ENCODE measurements around the gene MROH9. TPM values are rescaled to one million over a fixed set of nuclear protein-coding genes. Genes with fewer than 3 reads are reported as not detected.

The MROH9 gene
- total and polyA plus RNA-seq, 11 donors, result not detected

- WGBS, 4 donors, result 6 to 14% (median 9%) methylated on average over 7 of the region's 7 CpGs
- Histone ChIP-seq H3K27me3 (no peaks in the 10 kb centered on the region), H3K4me1 (peaks cover 0 to 16% (median 5%) of the 10 kb centered on the region in 12 donors), H3K27ac (peak overlapping the region in 8 of 12 donors; percentile 6 to 71 (median 42)), H3K4me3 (peak overlapping the region in 2 of 12 donors; percentile 16 to 36), H3K36me3 (no peaks in the 10 kb centered on the region), H3K9me3 (no peaks in the 10 kb centered on the region)
- TF ChIP-seq CTCF (IDR thresholded peaks at IDR 0.05), result peak; percentile 52 to 83 (median 71)
- TF ChIP-seq POLR2A (IDR thresholded peaks at IDR 0.05), result no peak
- peak in 2 of 5 donors; percentile 16 to 21 for DNase-seq
- peak; percentile 86 to 95 (median 90) for ATAC-seq
- intact Hi-C loops (cut with DNase I), result loop anchor here in 6 of 10 donors (5.0 to 10.0 kb wide), 3 partner anchors 998 to 1005 kb away; no protein-coding TSS in a partner anchor
Measured at GRCh38 chr1:170929835-170930554, 5.3 kb upstream of the MROH9 start.

GRCh38 chr1:170931650-170932049 lies 3.7 kb upstream of the MROH9 start:
- no peaks in the 10 kb centered on the region for H3K36me3 ChIP-seq
- peak in 1 of 5 donors; percentile 14 for DNase-seq
- WGBS, 4 donors, result 85 to 91% (median 88%) methylated on average over 2 of the region's 2 CpGs
- peaks cover 0 to 16% (median 5%) of the 10 kb centered on the region in 12 donors for H3K4me1 ChIP-seq
- no peaks in the 10 kb centered on the region for H3K27me3 ChIP-seq
- TF ChIP-seq CTCF (IDR thresholded peaks at IDR 0.05) (no peak), POLR2A (IDR thresholded peaks at IDR 0.05) (no peak)
- no peaks in the 10 kb centered on the region for H3K9me3 ChIP-seq
- no peak overlapping the region for H3K27ac ChIP-seq
- H3K4me3 ChIP-seq, result no peak overlapping the region
- ATAC-seq, result no peak
- intact Hi-C loops (cut with DNase I), result loop anchor here in 2 of 10 donors (5.0 to 10.0 kb wide), 2 partner anchors 1004 to 1007 kb away; no protein-coding TSS in a partner anchor

GRCh38 chr1:170932236-170932635 lies 3.1 kb upstream of the MROH9 start:
- WGBS, 4 donors, result 83 to 92% (median 90%) methylated on average over 3 of the region's 3 CpGs
- ATAC-seq (no peak), DNase-seq (no peak)
- Histone ChIP-seq H3K9me3 (no peaks in the 10 kb centered on the region), H3K4me1 (peaks cover 0 to 16% (median 5%) of the 10 kb centered on the region in 12 donors), H3K36me3 (no peaks in the 10 kb centered on the region), H3K27ac (no peak overlapping the region), H3K4me3 (no peak overlapping the region), H3K27me3 (no peaks in the 10 kb centered on the region)
- intact Hi-C loops (cut with DNase I), result loop anchor here in 2 of 10 donors (5.0 to 10.0 kb wide), 2 partner anchors 1005 to 1007 kb away; no protein-coding TSS in a partner anchor
- TF ChIP-seq POLR2A (IDR thresholded peaks at IDR 0.05) (no peak), CTCF (IDR thresholded peaks at IDR 0.05) (no peak)

- Histone ChIP-seq H3K27ac (no peak overlapping the region), H3K36me3 (no peaks in the 10 kb centered on the region), H3K4me3 (no peak overlapping the region), H3K9me3 (no peaks in the 10 kb centered on the region), H3K4me1 (no peaks in the 10 kb centered on the region), H3K27me3 (no peaks in the 10 kb centered on the region)
- intact Hi-C loops (cut with DNase I), result loop anchor here in 1 of 10 donors (10.0 kb wide), 1 partner anchor 1013 kb away; no protein-coding TSS in a partner anchor
- 96 to 100% (median 97%) methylated on average over 3 of the region's 3 CpGs for WGBS, 4 donors
- DNase-seq (no peak), ATAC-seq (no peak)
- no peak for TF ChIP-seq CTCF (IDR thresholded peaks at IDR 0.05)
- TF ChIP-seq POLR2A (IDR thresholded peaks at IDR 0.05), result no peak
Measured at GRCh38 chr1:170938281-170938680, 2.9 kb downstream of the MROH9 start.
